GM23248 (cell line): ENCODE results near the gene CDCA3.

Experiments used
- EZH2 ChIP-seq: fragments of 200-600 bp; sonication (generic); IDR thresholded peaks from 2 replicates; pipeline ENCODE4 v1.6.1; 2018; ENCODE audit warnings: antibody characterized with exemption, mild to moderate bottlenecking; ENCODE audit not compliant: insufficient read depth, poor library complexity, severe bottlenecking
- EZH2phosphoT487 ChIP-seq: fragments of 200-600 bp; sonication (generic); IDR thresholded peaks from 2 replicates; pipeline ENCODE4 v1.6.1; 2018; ENCODE audit warnings: antibody characterized with exemption, moderate library complexity, mild to moderate bottlenecking, low read depth; ENCODE audit not compliant: insufficient read depth

DNA sequence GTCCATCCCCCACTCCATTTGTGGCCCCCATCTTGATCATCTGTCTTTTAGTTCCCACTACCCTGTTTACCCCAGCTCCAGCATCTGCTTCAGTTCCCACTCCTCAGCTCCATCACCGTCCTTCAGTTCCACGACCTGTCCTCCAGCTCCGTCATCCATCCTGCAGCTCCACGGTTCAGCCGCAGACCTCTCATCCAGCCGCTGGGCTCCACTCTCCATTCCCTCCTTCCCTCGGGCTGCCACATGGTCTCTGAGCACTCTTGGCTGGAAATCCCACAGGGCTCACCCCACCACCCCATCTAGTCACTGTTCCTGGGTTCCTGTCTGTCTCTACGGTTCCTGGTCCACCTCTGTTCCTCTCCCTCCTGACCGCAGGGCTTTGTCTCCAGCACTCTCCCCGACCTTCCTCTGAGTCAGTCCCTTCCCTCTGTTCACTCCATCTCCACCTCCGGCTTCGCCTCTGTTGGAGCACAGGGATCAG is 26.1 kb downstream of the CDCA3 start:
- TF ChIP-seq EZH2: no peak
- no peak for TF ChIP-seq EZH2phosphoT487
